K562 (cell line): ENCODE data around the gene CREB3L1. TPM values are rescaled to one million over a fixed set of nuclear protein-coding genes. Genes with fewer than 3 reads are reported as not detected.

Experiments
- GATAD2A ChIP-seq: fragments of 450-650 bp; IDR thresholded peaks from 2 replicates; pipeline ENCODE4 v1.6.1; 2017
- HNRNPH1 ChIP-seq: fragments of 200-400 bp; formaldehyde crosslinking; optimal IDR thresholded peaks from 2 replicates; pipeline ENCODE3; 2017; ENCODE audit warnings: low read depth, mild to moderate bottlenecking, low read length, moderate library complexity
- PYGO2 ChIP-seq: fragments of 450-650 bp; IDR thresholded peaks from 2 replicates; pipeline ENCODE4 v1.6.1; 2016; ENCODE audit warnings: mild to moderate bottlenecking, missing genetic modification characterization, moderate library complexity, missing compliant biosample characterization
- RUNX1 ChIP-seq: sonication (generic); IDR thresholded peaks from 2 replicates; pipeline ENCODE4 v1.6.1; 2016; ENCODE audit warnings: antibody characterized with exemption, low read depth
- ZNF644 ChIP-seq: fragments of 200-800 bp; sonication (Bioruptor generic); IDR thresholded peaks from 2 replicates; pipeline ENCODE4 v1.6.1; 2016; ENCODE audit warnings: low read depth, missing genetic modification characterization, missing compliant biosample characterization
- ZNF75A ChIP-seq: fragments of 450-650 bp; formaldehyde crosslinking; IDR thresholded peaks from 2 replicates; pipeline ENCODE4 v1.4.0; 2020; ENCODE audit warnings: mild to moderate bottlenecking
- polyA plus RNA-seq, 8 experiments: library from polyadenylated mRNA; depleted of rRNA in 4 of 8; stranded (reverse) in 5 of 8; unstranded in 3 of 8; fragments of >200 nt; fragmentation: Nextera tagmentation in 2 of 8; fragmentation: Illumina TruSeq in 1 of 8; extraction: Ambion mirVana in 2 of 8; extraction: Trizol in 1 of 8; gene quantifications; 2 replicates each; pipeline versions ENCODE4 v1.2.1 to v1.2.3, GENCODE V29; 2011 to 2014; ENCODE audit warnings: inconsistent platforms in 1 of 8, missing spikeins in 1 of 8
- total RNA-seq, 7 experiments: library from RNA; depleted of rRNA in 6 of 7; stranded (reverse); fragments of >200 nt in 6 of 7; fragmentation: Illumina TruSeq in 2 of 7; extraction: Trizol in 2 of 7; gene quantifications; 2 replicates each; pipeline versions ENCODE4 v1.2.1 to v1.2.3, GENCODE V29; 2011 to 2021; ENCODE audit warnings: low replicate concordance in 1 of 7
- TF ChIP-seq, protein P1 (sequence below), 3 experiments: fragments of 200-800 bp in 1 of 3; fragments of 250-450 bp in 1 of 3; fragments of 450-650 bp in 1 of 3; sonication (Bioruptor Pico) in 1 of 3; sonication (Bioruptor generic) in 1 of 3; formaldehyde crosslinking in 1 of 3; IDR thresholded peaks; 2 replicates each; pipeline versions ENCODE4 v1.6.1 to v1.8.0; 2016 to 2022; ENCODE audit warnings: mild to moderate bottlenecking in 2 of 3, missing genetic modification characterization in 2 of 3, missing compliant biosample characterization in 1 of 3, moderate library complexity in 1 of 3
- TF ChIP-seq, protein P2 (sequence below), 2 experiments: IDR thresholded peaks; 2 replicates each; pipeline ENCODE4 v1.6.1; 2012; ENCODE audit warnings: improper control_type of control experiment in 2 of 2, low read depth in 2 of 2, low read length in 2 of 2, borderline replicate concordance in 1 of 2
- TF ChIP-seq, protein P3 (sequence below): fragments of 250-450 bp; sonication (Bioruptor Pico); IDR thresholded peaks from 2 replicates; pipeline ENCODE4 v1.4.0; 2020
- TF ChIP-seq, protein P4 (sequence below): sonication (generic); formaldehyde crosslinking; IDR thresholded peaks from 2 replicates; pipeline ENCODE4 v1.8.1; 2023; ENCODE audit warnings: mild to moderate bottlenecking, missing genetic modification reagents

The CREB3L1 gene
- total and polyA plus RNA-seq, 9 of the 15 experiments (the other 6 are each of a cell fraction or from before 2014, with no cell fraction given) = 1.2 to 27.6 (median 3.7) TPM

DNA sequence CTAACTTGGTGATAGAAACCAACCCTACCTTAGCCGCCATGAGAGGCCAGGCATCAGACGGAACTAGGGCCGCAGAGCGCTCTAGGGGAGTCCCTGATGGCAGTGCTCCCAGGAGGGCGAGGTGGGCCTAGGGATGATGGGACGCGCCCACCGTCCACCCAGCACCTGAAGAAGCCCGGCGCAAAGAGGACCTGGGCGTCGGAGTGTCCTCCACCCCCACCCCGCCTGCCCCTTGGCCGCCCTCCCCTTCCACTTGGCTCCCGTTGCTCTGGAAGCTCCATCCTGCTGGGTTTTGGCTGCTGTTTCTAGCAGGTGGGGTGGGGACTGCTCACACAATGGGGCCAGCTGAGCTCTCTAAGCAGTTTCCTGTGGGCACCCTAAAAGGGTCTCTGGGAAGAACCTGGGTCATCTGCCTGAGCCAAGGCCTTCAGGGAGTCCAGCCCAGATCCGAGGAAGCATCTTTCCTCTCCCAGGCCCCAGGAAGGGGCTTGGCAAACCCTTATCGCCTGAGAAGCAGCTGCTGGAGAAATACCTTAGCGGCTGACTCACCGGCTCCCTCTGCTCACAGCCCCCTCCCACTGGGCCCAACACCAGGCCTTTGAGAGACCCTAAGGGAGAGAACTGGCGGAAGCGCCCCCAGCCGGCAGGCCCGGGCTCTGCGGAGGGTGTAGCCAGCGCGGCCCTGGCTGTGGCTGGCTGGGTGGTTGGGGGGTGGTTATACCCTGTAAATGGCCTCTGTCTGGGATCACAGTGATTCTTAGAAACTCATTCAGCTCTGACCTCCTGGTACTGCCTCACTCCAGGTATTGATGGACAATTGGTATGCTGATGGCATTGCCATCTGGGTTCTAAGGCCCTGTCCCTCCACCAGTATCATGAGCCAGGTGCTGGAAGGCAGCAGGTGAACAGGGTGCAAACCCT, 19.3 kb downstream of the CREB3L1 start (continued):
- TF ChIP-seq, protein P1, sequence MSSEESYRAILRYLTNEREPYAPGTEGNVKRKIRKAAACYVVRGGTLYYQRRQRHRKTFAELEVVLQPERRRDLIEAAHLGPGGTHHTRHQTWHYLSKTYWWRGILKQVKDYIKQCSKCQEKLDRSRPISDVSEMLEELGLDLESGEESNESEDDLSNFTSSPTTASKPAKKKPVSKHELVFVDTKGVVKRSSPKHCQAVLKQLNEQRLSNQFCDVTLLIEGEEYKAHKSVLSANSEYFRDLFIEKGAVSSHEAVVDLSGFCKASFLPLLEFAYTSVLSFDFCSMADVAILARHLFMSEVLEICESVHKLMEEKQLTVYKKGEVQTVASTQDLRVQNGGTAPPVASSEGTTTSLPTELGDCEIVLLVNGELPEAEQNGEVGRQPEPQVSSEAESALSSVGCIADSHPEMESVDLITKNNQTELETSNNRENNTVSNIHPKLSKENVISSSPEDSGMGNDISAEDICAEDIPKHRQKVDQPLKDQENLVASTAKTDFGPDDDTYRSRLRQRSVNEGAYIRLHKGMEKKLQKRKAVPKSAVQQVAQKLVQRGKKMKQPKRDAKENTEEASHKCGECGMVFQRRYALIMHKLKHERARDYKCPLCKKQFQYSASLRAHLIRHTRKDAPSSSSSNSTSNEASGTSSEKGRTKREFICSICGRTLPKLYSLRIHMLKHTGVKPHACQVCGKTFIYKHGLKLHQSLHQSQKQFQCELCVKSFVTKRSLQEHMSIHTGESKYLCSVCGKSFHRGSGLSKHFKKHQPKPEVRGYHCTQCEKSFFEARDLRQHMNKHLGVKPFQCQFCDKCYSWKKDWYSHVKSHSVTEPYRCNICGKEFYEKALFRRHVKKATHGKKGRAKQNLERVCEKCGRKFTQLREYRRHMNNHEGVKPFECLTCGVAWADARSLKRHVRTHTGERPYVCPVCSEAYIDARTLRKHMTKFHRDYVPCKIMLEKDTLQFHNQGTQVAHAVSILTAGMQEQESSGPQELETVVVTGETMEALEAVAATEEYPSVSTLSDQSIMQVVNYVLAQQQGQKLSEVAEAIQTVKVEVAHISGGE (CRISPR knock-in tag; IDR thresholded peaks at IDR 0.05) = 0 out of 6 replicates have a peak, but pooled peaks of 1 of the 3 experiments have one; percentile 37
- TF ChIP-seq RUNX1 = no peak
- TF ChIP-seq HNRNPH1 = no peak
- no peak for TF ChIP-seq PYGO2 (tag)
- TF ChIP-seq, protein P2, sequence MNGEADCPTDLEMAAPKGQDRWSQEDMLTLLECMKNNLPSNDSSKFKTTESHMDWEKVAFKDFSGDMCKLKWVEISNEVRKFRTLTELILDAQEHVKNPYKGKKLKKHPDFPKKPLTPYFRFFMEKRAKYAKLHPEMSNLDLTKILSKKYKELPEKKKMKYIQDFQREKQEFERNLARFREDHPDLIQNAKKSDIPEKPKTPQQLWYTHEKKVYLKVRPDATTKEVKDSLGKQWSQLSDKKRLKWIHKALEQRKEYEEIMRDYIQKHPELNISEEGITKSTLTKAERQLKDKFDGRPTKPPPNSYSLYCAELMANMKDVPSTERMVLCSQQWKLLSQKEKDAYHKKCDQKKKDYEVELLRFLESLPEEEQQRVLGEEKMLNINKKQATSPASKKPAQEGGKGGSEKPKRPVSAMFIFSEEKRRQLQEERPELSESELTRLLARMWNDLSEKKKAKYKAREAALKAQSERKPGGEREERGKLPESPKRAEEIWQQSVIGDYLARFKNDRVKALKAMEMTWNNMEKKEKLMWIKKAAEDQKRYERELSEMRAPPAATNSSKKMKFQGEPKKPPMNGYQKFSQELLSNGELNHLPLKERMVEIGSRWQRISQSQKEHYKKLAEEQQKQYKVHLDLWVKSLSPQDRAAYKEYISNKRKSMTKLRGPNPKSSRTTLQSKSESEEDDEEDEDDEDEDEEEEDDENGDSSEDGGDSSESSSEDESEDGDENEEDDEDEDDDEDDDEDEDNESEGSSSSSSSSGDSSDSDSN (IDR thresholded peaks at IDR 0.05; ENCODE audit: borderline replicate concordance in 1 of 2, low read depth in 2 of 2, low read length in 2 of 2) = 0 out of 4 replicates have a peak, but pooled peaks of 1 of the 2 experiments have one; percentile 33
- TF ChIP-seq, protein P3, sequence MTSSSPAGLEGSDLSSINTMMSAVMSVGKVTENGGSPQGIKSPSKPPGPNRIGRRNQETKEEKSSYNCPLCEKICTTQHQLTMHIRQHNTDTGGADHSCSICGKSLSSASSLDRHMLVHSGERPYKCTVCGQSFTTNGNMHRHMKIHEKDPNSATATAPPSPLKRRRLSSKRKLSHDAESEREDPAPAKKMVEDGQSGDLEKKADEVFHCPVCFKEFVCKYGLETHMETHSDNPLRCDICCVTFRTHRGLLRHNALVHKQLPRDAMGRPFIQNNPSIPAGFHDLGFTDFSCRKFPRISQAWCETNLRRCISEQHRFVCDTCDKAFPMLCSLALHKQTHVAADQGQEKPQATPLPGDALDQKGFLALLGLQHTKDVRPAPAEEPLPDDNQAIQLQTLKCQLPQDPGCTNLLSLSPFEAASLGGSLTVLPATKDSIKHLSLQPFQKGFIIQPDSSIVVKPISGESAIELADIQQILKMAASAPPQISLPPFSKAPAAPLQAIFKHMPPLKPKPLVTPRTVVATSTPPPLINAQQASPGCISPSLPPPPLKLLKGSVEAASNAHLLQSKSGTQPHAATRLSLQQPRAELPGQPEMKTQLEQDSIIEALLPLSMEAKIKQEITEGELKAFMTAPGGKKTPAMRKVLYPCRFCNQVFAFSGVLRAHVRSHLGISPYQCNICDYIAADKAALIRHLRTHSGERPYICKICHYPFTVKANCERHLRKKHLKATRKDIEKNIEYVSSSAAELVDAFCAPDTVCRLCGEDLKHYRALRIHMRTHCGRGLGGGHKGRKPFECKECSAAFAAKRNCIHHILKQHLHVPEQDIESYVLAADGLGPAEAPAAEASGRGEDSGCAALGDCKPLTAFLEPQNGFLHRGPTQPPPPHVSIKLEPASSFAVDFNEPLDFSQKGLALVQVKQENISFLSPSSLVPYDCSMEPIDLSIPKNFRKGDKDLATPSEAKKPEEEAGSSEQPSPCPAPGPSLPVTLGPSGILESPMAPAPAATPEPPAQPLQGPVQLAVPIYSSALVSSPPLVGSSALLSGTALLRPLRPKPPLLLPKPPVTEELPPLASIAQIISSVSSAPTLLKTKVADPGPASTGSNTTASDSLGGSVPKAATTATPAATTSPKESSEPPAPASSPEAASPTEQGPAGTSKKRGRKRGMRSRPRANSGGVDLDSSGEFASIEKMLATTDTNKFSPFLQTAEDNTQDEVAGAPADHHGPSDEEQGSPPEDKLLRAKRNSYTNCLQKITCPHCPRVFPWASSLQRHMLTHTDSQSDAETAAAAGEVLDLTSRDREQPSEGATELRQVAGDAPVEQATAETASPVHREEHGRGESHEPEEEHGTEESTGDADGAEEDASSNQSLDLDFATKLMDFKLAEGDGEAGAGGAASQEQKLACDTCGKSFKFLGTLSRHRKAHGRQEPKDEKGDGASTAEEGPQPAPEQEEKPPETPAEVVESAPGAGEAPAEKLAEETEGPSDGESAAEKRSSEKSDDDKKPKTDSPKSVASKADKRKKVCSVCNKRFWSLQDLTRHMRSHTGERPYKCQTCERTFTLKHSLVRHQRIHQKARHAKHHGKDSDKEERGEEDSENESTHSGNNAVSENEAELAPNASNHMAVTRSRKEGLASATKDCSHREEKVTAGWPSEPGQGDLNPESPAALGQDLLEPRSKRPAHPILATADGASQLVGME = no peak
- no peak for TF ChIP-seq ZNF75A (CRISPR knock-in tag)
- peak; percentile 85; the same call in 1 of the 2 replicates for TF ChIP-seq GATAD2A
- TF ChIP-seq ZNF644 = no peak
- TF ChIP-seq, protein P4, sequence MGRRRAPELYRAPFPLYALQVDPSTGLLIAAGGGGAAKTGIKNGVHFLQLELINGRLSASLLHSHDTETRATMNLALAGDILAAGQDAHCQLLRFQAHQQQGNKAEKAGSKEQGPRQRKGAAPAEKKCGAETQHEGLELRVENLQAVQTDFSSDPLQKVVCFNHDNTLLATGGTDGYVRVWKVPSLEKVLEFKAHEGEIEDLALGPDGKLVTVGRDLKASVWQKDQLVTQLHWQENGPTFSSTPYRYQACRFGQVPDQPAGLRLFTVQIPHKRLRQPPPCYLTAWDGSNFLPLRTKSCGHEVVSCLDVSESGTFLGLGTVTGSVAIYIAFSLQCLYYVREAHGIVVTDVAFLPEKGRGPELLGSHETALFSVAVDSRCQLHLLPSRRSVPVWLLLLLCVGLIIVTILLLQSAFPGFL (CRISPR knock-in tag) = peak; percentile 53; the same call in 1 of the 2 replicates
